SW 1271 (cell line): ENCODE results near the gene LOC128125822.
"Not testable (repeated sequence)": the region's sequence is repeated elsewhere in the genome, so short reads cannot be mapped to it uniquely, and the experiment has no call there.

Source experiments
- DNase-seq, 2 experiments: peaks; one replicate each; lab custom pipeline; 2025; lab: John Stamatoyannopoulos, UW

The LOC128125822 gene

DNA sequence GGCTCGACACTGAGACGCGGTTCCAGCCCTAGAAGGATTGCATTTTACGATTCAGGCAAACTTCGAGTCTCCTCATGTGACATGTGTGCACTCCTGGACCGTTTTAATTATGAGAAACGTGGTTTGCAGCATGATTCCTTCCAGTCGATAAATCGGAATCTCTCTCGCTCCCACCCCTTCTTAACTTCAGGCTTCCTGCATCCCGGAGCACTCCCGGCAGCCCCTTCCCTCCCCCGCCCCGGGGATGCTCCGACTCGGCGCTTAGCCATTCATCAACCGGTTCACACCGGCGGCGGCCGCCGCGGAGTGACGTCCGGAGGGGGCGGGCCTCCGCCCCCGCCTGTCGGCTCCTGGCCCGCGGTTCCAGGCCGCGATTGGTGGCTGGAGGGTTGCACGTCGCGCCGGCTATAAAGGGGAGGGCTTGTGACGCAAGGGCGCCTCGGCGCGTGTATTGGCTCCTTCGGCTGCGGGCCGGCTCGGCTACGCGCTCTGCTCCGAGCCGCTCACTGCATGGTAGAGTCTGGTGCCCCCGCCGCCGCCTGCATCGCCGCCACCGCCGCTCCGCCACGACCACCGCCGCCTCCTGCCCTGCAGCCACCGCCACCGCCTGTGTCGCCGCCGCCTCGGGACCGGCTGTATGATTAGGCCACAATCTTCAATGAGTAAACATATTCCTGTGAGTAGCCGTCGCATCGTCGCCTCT lies at the start of gene LOC128125822, which contains the start of gene PTP4A1:
TSS of gene LOC128125822 (plus strand) at position 437 of the 703 bp plus-strand sequence.
TSS of gene PTP4A1 (plus strand) at position 437 of the 703 bp plus-strand sequence. CDS start 4,401 bp downstream, outside the sequence.
- peak; percentile 93 to 96 for DNase-seq

- DNase-seq = not testable (repeated sequence)
Measured at GRCh38 chr6:63522911-63523287, 49.4 kb upstream of the LOC128125822 start.

GRCh38 chr6:63523630-63524029 lies 48.6 kb upstream of the LOC128125822 start:
- DNase-seq = no peak

GRCh38 chr6:63525186-63525878 lies 46.9 kb upstream of the LOC128125822 start:
- no peak for DNase-seq

GRCh38 chr6:63526931-63527330 lies 45.3 kb upstream of the LOC128125822 start:
- DNase-seq = no peak

DNA sequence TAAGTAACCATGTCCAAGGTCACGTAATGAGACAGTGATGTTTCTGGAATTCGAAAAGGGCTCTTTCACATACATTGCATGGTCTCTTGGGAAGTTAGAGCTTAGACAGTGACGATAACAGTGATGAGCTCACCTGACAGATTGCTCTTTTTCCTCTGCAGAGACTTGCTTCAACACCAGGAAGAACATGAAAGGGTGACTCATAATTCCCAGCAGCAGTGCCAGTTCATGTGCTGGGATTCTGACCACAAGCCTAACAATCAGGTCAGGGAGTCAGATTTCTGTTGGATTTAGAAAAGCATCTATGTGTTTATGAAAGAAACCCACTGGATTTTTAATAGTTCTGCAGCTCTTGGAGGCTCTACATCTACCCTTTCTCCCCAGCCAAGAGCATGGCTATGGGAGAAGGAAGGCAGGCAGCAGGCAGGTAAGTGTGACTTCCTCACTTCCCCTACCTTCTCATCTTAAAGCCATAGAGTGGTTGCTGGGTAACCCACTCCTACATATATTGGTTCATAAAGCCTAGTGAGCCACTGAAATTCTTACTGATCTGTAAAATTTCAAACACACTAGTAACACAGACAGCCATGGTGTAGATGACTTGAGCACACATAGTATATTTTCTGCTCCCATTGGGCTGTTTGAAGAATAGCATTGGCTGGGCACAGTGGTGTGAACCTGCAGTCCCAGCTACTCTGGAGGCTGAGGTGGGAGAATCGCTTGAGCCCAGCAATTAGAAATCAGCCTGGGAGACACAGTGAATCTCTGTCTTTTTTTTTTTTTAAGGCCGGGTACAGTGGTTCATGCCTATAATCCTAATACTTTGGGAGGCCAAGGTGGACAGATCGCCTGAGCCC lies 44.4 kb upstream of the LOC128125822 start:
- peak; percentile 39 to 76 for DNase-seq

DNA sequence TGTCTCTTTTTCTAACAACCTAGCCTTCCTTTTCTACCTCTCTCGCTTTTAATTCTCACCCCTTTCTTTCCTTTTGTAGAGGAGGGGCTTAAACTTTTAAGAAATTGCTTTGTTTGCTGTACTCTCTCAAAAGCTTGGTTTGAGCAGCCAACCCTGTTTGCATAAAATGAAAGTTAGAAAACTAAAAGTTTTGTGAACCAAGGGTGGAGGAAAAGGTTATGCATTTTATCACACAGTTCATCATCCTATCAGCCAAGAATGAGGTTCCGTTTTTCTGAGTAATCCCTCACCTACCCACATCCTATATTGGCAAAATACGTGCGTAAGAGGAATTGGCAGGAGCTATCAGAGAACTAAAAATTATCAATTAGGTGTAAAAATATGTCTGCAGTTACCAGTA lies 42.8 kb upstream of the LOC128125822 start:
- no peak for DNase-seq

DNA sequence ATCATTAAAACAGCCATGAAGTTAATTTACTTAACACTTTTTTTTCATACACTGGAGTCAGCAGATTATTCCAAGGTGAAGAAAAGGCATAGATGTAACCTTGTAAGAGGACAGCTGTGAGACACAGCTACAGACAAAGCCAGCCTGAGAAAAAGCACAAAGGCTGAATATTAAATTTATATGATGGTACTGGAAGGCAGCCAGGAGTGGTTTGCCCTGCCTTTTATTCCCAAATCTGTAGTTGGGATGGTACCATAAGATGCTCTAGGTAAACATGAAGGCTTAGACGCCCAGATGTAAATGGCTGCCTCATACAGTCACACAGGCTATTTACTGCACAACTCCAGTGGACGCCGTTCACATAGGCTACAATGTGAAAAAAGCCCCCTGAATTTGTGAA lies 42.1 kb upstream of the LOC128125822 start:
- DNase-seq = no peak

DNA sequence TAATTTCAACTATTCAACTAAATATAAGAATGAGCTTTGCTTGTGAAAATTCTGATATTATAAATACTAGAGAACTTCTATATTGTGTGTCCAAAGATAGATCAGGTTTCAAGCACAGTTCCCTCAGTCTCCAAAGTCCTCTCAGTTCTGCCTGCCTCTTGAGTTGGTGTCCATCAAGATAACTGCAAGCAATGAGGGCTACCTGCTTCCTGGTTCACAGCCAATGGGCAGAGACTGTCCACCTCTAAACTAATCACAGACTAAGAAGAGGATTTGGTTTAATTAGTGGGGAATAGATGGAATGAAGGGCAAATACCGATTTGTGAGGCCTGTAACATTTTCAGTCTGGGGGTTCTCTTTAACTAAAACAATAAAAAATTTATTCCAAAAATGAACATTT lies 41.3 kb upstream of the LOC128125822 start:
- DNase-seq = no peak

- DNase-seq = no peak
Measured at GRCh38 chr6:63533026-63533425, 39.3 kb upstream of the LOC128125822 start.

- DNase-seq = no peak
Measured at GRCh38 chr6:63533952-63534351, 38.3 kb upstream of the LOC128125822 start.

DNA sequence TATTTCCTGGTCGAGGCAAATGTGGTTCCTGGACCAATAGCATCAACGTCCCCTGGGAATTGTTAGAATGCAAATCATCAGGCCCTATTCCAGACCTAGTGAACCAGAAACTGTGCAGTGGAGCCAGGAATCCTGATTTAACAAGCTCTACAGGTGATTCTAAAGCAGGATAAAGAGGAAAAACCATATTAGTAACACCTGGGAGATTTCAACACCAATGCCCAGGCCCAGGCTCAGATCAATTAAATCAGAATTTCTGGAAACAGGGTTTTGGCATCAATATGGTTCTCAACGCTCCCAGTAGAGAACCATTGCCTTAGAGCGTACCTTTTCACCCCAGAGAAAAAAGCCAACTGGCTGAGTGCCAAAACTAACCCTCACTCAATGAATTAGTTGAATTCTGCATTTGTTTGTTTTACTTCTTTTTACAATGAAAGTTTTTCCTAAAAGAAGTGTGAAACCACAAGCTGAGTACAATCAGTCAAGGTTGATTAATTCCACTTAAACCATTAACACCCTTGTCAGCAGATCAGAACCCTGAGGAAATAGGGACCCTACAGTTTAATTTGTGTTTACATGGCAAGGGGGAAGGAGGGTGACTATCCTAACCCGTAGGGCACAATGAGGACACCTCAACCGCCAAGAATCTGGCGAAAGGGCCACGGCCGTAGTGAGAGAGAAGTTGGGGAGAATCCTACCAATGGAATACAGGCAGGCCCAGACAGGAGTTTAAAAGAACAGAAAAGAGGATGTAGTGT lies 34.9 kb upstream of the LOC128125822 start:
- DNase-seq = no peak

- no peak for DNase-seq
Measured at GRCh38 chr6:63537959-63538300, 34.4 kb upstream of the LOC128125822 start.

- DNase-seq = no peak
Measured at GRCh38 chr6:63538550-63538949, 33.7 kb upstream of the LOC128125822 start.

- no peak for DNase-seq
Measured at GRCh38 chr6:63543001-63543400, 29.3 kb upstream of the LOC128125822 start.

DNA sequence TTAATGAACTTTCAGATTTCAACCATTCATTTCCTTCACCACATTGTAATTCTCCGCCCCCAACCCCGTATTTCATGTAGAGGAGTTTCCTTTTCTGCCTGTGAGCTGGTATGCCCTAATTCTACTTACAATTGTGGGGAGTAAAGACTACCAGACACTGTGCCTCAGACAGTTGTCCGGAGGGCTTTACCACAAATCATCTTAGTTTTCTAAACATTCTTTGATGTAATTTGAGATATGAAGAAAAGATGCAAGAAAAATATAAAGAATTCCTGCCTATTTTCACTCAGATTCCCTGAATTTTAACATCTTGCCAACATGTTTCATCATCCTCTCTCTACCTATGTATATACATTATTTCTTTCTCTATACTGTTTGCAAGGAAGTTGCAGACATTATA lies 28.3 kb upstream of the LOC128125822 start:
- no peak for DNase-seq

DNA sequence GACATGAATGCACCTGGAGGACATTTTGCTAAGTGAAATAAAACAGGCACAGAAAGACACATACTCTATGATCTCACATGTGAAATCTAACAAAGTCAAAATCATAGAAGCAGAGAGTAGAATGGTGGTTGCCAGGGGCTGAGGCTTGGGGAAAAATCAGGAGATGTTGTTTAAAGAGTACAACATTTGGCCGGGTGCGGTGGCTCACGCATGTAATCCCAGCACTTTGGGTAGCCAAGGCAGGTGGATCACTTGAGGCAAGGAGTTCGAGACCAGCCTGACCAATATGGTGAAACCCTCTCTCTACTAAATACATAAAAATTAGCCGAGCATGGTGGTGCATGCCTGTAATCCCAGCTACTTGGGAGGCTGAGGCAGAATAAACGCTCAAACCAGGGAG lies 26.0 kb upstream of the LOC128125822 start:
- no peak for DNase-seq

DNA sequence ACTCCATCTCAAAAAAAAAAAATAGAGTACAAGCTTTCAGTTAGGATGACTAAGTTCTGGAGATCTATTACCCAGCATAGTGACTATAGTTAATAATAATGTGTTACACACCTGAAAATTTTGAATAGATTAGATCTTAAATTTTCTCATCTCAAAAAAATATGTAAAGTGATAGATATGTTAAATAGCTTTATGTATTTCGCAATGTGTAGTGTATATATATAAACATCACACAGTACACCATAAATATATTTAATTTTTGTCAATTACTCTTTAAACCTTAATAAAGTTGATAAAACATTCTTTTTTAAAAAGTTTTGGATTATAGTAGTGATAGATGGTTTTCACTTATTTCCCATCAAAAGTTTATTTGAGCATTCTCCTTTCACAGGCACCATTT lies 25.6 kb upstream of the LOC128125822 start:
- no peak for DNase-seq

GRCh38 chr6:63549076-63549475 lies 23.2 kb upstream of the LOC128125822 start:
- DNase-seq = no peak

DNA sequence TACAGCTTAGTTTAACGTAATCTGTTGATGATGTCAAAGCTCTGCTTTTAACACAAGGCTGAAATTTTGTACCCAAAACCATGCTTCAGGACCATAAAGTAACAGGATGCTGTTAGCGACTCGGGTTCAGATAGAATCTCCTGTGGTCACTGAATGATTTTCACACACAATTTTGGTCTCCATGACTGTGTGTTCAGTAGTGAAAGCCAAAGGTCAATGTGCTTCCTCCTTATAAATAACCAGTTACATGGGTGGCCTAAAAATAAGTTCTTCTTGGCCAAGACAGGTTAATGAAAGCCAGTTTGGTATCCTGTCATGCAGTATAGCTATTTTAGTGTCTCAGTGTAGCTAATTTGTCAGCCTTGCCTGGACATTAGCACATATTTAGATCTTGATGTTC lies 19.1 kb upstream of the LOC128125822 start:
- DNase-seq = no peak

- DNase-seq = no peak
Measured at GRCh38 chr6:63553900-63554299, 18.4 kb upstream of the LOC128125822 start.

GRCh38 chr6:63554782-63555181 lies 17.5 kb upstream of the LOC128125822 start:
- DNase-seq = no peak
